SJCRH30 (cell line): ENCODE data around the gene ANO6. TPM values are rescaled to one million over a fixed set of nuclear protein-coding genes. Genes with fewer than 3 reads are reported as not detected.

Experiments
- DNase-seq, 2 experiments: peaks; one replicate each; pipeline ENCODE4 v3.0.0-alpha.2; 2015 to 2020
- H3K27ac ChIP-seq: fragments of 250-450 bp; sonication (Bioruptor Pico); 2 replicates; pipeline ENCODE4 v1.5.1; 2020; ENCODE audit warnings: mild to moderate bottlenecking, moderate library complexity
- H3K27me3 ChIP-seq: fragments of 250-450 bp; sonication (Bioruptor Pico); 2 replicates; pipeline ENCODE4 v1.5.1; 2020; ENCODE audit warnings: mild to moderate bottlenecking, moderate library complexity
- H3K36me3 ChIP-seq: fragments of 250-450 bp; sonication (Bioruptor Pico); 2 replicates; pipeline ENCODE4 v1.5.1; 2020; ENCODE audit warnings: mild to moderate bottlenecking, moderate library complexity
- H3K4me1 ChIP-seq: fragments of 250-450 bp; sonication (Bioruptor Pico); 2 replicates; pipeline ENCODE4 v1.5.1; 2020; ENCODE audit warnings: mild to moderate bottlenecking, moderate library complexity
- H3K4me3 ChIP-seq: fragments of 250-450 bp; sonication (Bioruptor Pico); 2 replicates; pipeline ENCODE4 v1.5.1; 2020; ENCODE audit warnings: mild to moderate bottlenecking, moderate library complexity
- H3K9me3 ChIP-seq: fragments of 250-450 bp; sonication (Bioruptor Pico); replicated peaks from 2 replicates; pipeline ENCODE4 v1.5.1; 2020; ENCODE audit warnings: mild to moderate bottlenecking, moderate library complexity
- total RNA-seq: library from RNA; depleted of rRNA; stranded (reverse); fragments of >200 nt; shearing (Covaris generic); gene quantifications from 2 replicates; pipeline ENCODE4 v1.2.3, GENCODE V29; 2014

ANO6 gene
- total RNA-seq, 1 experiment from 2014 or later = 60.7 TPM

GRCh38 chr12:45291518-45291917, 75.6 kb downstream of the ANO6 start:
- Histone ChIP-seq H3K4me3 (no peak overlapping the region), H3K27ac (no peak overlapping the region), H3K36me3 (no peaks in the 10 kb centered on the region), H3K4me1 (0 out of 2 replicates have a peak, but pooled peaks cover 5% of the 10 kb centered on the region), H3K9me3 (no peaks in the 10 kb centered on the region), H3K27me3 (no peaks in the 10 kb centered on the region)
- no peak for DNase-seq

DNA sequence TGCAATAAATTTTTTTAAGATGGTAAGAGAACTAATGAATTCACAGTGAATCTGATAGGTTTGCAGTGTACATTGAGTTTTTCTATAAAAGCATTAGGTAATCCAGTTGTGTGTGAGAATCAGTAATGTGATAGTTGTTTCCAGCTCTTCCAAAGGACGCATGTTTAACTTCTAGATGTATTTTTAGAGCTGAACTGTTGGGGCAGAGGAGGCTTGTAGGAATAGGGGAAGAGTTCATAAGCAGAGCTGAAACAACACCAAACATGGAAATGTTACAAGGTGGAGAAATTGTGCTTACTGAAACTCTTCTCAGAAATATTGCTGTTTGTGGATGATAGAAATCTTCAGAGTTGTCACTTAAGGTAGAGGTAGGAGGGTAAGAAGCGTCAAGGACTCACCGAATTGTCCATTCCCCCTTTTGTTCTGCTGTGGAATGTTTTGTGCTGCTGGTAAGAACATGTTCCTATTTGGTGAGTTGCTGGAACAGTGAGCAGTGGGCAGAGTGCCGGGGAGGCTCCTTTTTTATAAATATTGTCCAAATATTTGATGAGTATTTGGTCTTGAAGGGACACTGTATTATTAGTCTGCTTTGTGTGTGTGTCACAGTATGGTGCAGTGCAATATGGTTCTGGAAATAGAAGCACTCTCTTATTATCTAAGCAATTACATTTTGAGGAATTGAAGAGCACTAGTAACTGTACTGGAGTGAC, 76.7 kb downstream of the ANO6 start:
- Histone ChIP-seq H3K27ac (no peak overlapping the region), H3K9me3 (no peaks in the 10 kb centered on the region), H3K4me1 (0 out of 2 replicates have a peak, but pooled peaks cover 5% of the 10 kb centered on the region), H3K27me3 (no peaks in the 10 kb centered on the region), H3K36me3 (no peaks in the 10 kb centered on the region), H3K4me3 (no peak overlapping the region)
- no peak for DNase-seq

GRCh38 chr12:45294906-45295305, 79.0 kb downstream of the ANO6 start:
- DNase-seq = no peak
- H3K27ac ChIP-seq = no peak overlapping the region
- H3K36me3 ChIP-seq = no peaks in the 10 kb centered on the region
- no peaks in the 10 kb centered on the region for H3K27me3 ChIP-seq
- no peaks in the 10 kb centered on the region for H3K9me3 ChIP-seq
- no peaks in the 10 kb centered on the region for H3K4me1 ChIP-seq
- no peak overlapping the region for H3K4me3 ChIP-seq

DNA sequence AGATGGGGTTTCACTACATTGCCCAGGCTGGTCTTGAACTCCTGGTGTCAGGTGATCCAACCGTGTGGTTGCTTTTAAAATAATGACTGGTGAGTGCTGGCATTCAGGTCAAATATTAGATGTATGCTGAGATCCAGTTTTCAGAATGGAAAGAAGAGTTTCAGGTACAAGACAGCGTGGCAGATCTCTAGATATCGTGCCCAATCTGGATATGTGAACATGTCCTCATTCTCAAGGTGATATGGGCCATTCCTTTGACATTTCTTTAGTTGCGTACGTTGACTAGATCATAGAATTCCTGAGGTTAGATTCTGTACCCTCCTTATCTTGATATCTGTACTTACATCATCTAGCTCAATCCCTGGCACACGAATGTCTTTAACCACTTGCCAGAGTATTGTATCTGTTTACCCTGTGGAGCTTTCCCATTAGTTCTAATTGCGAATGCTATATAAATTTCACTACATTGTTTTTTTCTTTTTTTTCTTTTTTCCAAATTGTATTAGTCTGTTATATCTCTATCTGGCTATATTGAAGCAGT, 80.2 kb downstream of the ANO6 start:
- H3K4me3 ChIP-seq = no peak overlapping the region
- no peak for DNase-seq
- H3K27ac ChIP-seq = no peak overlapping the region
- no peaks in the 10 kb centered on the region for H3K9me3 ChIP-seq
- no peaks in the 10 kb centered on the region for H3K4me1 ChIP-seq
- no peaks in the 10 kb centered on the region for H3K27me3 ChIP-seq
- H3K36me3 ChIP-seq = no peaks in the 10 kb centered on the region

- H3K4me3 ChIP-seq = no peak overlapping the region
Measured at GRCh38 chr12:45298047-45298446, 82.2 kb downstream of the ANO6 start.

DNA sequence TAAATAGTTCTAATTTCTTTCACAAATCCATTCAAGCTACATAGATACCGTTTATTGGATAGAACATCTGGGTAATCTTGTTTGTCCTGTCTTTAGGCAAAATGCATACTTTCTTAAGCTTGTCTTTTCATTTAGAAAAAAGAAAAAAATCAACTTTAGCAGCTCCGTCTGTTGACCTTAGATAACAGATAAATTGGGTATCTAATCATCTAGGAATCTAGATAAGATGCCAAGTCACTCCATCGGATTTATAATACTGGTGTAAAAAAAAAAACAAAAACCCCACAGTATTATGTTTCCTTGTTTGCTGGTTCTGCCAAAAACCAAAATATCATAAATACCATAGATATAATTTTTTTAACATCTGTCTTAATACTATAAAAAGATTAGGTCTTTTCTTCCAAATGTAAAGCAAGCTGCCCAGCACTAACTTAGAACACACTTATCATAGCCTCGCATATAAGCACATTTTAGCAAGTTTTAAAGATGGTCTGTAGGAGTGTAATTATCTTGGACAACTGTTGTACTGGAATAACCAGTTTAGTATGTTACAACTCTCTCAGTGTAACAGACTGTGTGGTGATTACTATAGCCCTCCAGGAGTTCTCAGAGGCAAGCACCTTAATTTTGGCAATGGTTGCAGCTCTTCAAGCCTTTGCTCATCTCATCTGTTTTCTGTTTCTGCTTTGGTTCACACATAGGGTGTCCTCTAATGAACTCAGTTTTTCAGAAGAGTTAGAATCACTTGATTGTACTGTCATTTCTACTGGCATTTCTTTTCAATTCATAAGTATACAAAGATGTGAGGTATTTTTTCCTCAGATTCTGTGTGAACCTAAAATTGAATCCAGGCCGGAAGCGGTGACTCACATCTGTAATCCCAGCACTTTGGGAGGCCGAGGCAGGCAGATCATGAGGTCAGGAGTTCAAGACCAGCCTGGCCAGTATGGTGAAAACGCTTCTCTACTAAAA, 83.1 kb downstream of the ANO6 start:
- DNase-seq = no peak
- Histone ChIP-seq H3K27me3 (no peaks in the 10 kb centered on the region), H3K4me3 (no peak overlapping the region), H3K36me3 (no peaks in the 10 kb centered on the region), H3K4me1 (no peaks in the 10 kb centered on the region), H3K9me3 (no peaks in the 10 kb centered on the region), H3K27ac (no peak overlapping the region)

More at GRCh38 chr12:45298047-45298446, 82.2 kb downstream of the ANO6 start:
- DNase-seq = no peak
- Histone ChIP-seq H3K27ac (no peak overlapping the region), H3K9me3 (no peaks in the 10 kb centered on the region), H3K27me3 (no peaks in the 10 kb centered on the region), H3K36me3 (no peaks in the 10 kb centered on the region), H3K4me1 (no peaks in the 10 kb centered on the region)

DNA sequence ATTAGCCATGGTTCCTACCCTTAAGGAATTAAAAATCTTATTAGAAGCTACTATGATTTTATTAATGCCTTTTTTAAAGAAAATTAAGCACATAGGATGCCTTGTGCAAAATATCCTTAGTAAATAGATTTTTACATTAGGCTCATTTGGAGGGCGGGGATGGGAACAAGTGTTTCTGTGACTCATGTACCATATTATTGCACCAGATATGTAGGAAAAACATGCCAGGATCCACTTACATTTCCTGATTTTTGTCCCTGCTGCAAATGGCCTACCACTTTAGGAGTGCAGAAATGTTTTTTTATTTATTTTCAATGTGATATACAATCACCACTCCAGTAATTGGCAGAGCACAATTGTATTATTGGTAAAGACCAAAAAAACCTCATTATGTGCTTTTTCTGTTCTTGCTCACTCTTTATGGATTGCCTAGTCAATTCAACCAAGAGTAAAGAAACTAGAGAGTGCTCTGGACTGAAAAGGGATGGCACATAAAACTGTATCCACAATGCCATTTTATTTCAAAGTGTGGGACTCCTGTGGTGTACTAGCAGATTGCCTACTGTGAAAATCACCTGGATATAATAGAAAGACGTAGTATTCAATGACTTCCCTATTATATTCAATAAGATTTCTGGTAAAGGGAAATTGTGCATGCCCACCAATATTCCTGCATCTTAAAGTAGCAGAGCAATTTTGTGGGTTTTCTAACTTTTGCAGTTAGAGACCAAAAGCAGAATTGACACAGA, 86.9 kb downstream of the ANO6 start:
- H3K36me3 ChIP-seq = no peaks in the 10 kb centered on the region
- H3K4me3 ChIP-seq = no peak overlapping the region
- no peaks in the 10 kb centered on the region for H3K9me3 ChIP-seq
- no peak overlapping the region for H3K27ac ChIP-seq
- no peak for DNase-seq
- no peaks in the 10 kb centered on the region for H3K27me3 ChIP-seq
- H3K4me1 ChIP-seq = no peaks in the 10 kb centered on the region; the same call in 1 of the 2 replicates

- no peak overlapping the region for H3K4me3 ChIP-seq
- H3K27ac ChIP-seq = no peak overlapping the region
- no peaks in the 10 kb centered on the region for H3K9me3 ChIP-seq
- no peak for DNase-seq
- H3K36me3 ChIP-seq = no peaks in the 10 kb centered on the region
- H3K27me3 ChIP-seq = no peaks in the 10 kb centered on the region
- H3K4me1 ChIP-seq = no peaks in the 10 kb centered on the region; the same call in 1 of the 2 replicates
Measured at GRCh38 chr12:45303945-45304344, 88.0 kb downstream of the ANO6 start.

GRCh38 chr12:45304514-45305178, 88.8 kb downstream of the ANO6 start:
- H3K4me3 ChIP-seq = no peak overlapping the region
- H3K4me1 ChIP-seq = no peaks in the 10 kb centered on the region; the same call in 1 of the 2 replicates
- no peaks in the 10 kb centered on the region for H3K27me3 ChIP-seq
- H3K27ac ChIP-seq = no peak overlapping the region
- no peaks in the 10 kb centered on the region for H3K36me3 ChIP-seq
- no peaks in the 10 kb centered on the region for H3K9me3 ChIP-seq
- no peak for DNase-seq

GRCh38 chr12:45305907-45306306, 90.0 kb downstream of the ANO6 start:
- H3K27ac ChIP-seq = no peak overlapping the region
- H3K4me3 ChIP-seq = no peak overlapping the region
- no peaks in the 10 kb centered on the region for H3K27me3 ChIP-seq
- no peaks in the 10 kb centered on the region for H3K36me3 ChIP-seq
- H3K9me3 ChIP-seq = no peaks in the 10 kb centered on the region
- no peak for DNase-seq
- H3K4me1 ChIP-seq = no peaks in the 10 kb centered on the region; the same call in 1 of the 2 replicates

DNA sequence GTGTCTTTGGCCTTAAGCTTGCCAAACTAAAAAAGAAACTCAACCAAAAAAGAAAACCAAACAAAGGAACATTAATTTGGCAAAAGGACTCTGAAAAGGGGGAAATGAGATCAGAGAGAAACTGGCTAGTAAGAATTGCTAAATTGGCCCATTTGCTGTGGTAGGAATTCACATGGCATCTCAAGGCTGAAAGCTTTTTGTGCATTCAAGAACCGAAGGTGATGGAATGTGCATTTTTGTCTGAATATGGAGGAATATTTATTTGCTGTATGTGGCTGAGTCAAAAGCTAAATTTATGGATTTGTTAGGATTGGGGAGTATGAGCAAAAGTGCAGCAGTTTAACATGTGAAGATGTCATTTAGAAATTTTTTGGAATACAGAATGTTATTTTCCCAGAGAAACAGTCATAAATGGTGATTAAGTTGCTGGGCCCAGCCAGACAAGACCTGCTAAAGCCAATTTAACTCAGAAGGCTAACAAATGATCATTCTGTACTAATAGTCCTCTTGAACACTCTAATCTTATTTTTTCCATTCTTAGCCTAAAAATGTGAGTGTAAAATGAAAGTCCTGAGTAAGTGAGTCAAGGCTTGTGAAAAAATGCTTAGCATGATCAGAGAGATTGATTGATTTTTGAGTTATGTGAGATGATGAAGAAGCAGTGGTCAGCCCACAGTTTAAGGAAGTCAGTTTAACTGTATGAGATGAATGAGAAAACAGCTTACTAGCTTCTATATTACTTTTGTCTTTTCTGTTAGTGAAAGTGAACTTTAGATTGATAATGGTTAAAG, 94.1 kb downstream of the ANO6 start:
- Histone ChIP-seq H3K9me3 (no peaks in the 10 kb centered on the region), H3K4me3 (no peak overlapping the region), H3K4me1 (no peaks in the 10 kb centered on the region), H3K27me3 (no peaks in the 10 kb centered on the region), H3K36me3 (peaks cover 3% of the 10 kb centered on the region), H3K27ac (no peak overlapping the region)
- DNase-seq = no peak

DNA sequence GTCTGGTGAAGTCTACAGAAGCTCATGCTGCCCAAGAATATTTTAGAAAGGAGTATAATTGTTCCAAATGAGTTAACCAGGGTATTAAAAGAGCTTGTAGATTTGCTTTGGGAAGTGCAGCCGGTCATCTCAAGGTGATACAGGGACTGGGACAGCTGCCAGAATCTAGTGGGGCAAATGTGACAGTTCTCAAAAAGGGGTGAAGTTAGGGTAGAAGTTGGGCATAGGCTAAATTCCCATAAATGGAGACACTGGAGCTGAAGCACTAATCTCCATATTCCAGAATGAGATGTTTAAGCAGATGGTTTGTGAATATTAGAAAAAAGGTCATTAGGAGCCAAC, 94.7 kb downstream of the ANO6 start:
- H3K27me3 ChIP-seq = no peaks in the 10 kb centered on the region
- no peaks in the 10 kb centered on the region for H3K4me1 ChIP-seq
- no peak for DNase-seq
- H3K9me3 ChIP-seq = 0 out of 2 replicates have a peak, but pooled peaks cover 2% of the 10 kb centered on the region
- H3K36me3 ChIP-seq = peaks cover 5% of the 10 kb centered on the region
- H3K27ac ChIP-seq = no peak overlapping the region
- no peak overlapping the region for H3K4me3 ChIP-seq

DNA sequence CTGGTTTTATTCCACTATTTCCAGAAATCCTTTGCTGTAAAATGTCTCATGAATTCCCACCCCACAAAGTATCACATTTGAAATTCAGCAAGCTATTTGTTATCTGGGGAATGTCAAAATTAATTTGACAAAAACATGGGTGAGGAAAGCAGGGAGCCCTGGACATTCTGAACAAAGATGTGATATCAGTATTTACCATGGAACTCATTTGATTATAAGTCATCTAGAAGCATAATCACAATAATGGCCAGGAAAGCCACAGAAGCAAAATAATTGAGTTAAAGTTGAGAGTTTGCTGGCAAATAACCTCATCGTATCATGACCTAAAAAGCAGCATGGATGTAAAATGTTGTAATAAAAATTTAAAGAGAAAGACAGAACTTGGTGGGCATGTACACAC, 96.1 kb downstream of the ANO6 start:
- no peak overlapping the region for H3K27ac ChIP-seq
- H3K9me3 ChIP-seq = peaks cover 7% of the 10 kb centered on the region; the same call in 1 of the 2 replicates
- no peaks in the 10 kb centered on the region for H3K4me1 ChIP-seq
- no peaks in the 10 kb centered on the region for H3K27me3 ChIP-seq
- peaks cover 11% of the 10 kb centered on the region for H3K36me3 ChIP-seq
- no peak overlapping the region for H3K4me3 ChIP-seq
- DNase-seq = no peak
